H9 (cell line): Measurements from ENCODE around the gene NRXN2. TPM values are rescaled to one million over a fixed set of nuclear protein-coding genes. Genes with fewer than 3 reads are reported as not detected.

Experiments
- DNase-seq: peaks from one replicate; pipeline ENCODE4 v3.0.0-alpha.2; 2017
- H2AFZ ChIP-seq: one replicate; pipeline ENCODE4 v1.6.1; 2013; ENCODE audit warnings: mild to moderate bottlenecking, low read length, control low read depth, moderate library complexity
- H2AK5ac ChIP-seq: 2 replicates; pipeline ENCODE4 v1.6.1; 2013; ENCODE audit warnings: low read length, control low read depth, mixed read lengths; ENCODE audit not compliant: insufficient read length
- H2BK120ac ChIP-seq: one replicate; pipeline ENCODE4 v1.6.1; 2013; ENCODE audit warnings: low read depth, mild to moderate bottlenecking, low read length, control low read depth, inconsistent platforms; ENCODE audit not compliant: poor library complexity, severe bottlenecking
- H2BK12ac ChIP-seq: 2 replicates; pipeline ENCODE4 v1.6.1; 2013; ENCODE audit warnings: low read length, control low read depth, mixed read lengths, low read depth; ENCODE audit not compliant: insufficient read length
- H2BK15ac ChIP-seq: 2 replicates; pipeline ENCODE4 v1.6.1; 2013; ENCODE audit warnings: low read depth, low read length, control low read depth
- H2BK20ac ChIP-seq: one replicate; pipeline ENCODE4 v1.6.1; 2013; ENCODE audit warnings: low read depth, mild to moderate bottlenecking, low read length, control low read depth, inconsistent platforms; ENCODE audit not compliant: poor library complexity, severe bottlenecking
- H2BK5ac ChIP-seq: 2 replicates; pipeline ENCODE4 v1.6.1; 2013; ENCODE audit warnings: low read length, control low read depth, mixed read lengths; ENCODE audit not compliant: insufficient read length
- H3K14ac ChIP-seq: 2 replicates; pipeline ENCODE4 v1.6.1; 2013; ENCODE audit warnings: low read length, control low read depth; ENCODE audit not compliant: insufficient read depth
- H3K18ac ChIP-seq: 2 replicates; pipeline ENCODE4 v1.6.1; 2013; ENCODE audit warnings: low read depth, mild to moderate bottlenecking, mixed read lengths, low read length, control low read depth; ENCODE audit not compliant: insufficient read length
- H3K23ac ChIP-seq: 2 replicates; pipeline ENCODE4 v1.6.1; 2013; ENCODE audit warnings: low read length, control low read depth, mixed read lengths, low read depth; ENCODE audit not compliant: insufficient read length
- H3K23me2 ChIP-seq: 2 replicates; pipeline ENCODE4 v1.6.1; 2013; ENCODE audit warnings: low read depth, mild to moderate bottlenecking, mixed read lengths, low read length, control low read depth; ENCODE audit not compliant: insufficient read length, poor library complexity, severe bottlenecking
- H3K27ac ChIP-seq: 2 replicates; pipeline ENCODE4 v1.5.1; 2013; ENCODE audit warnings: low read length, control low read depth, mixed read lengths, low read depth; ENCODE audit not compliant: insufficient read length
- H3K27me3 ChIP-seq: 2 replicates; pipeline ENCODE4 v1.6.1; 2013; ENCODE audit warnings: low read length, control low read depth, inconsistent platforms; ENCODE audit not compliant: insufficient read depth
- H3K4ac ChIP-seq: 2 replicates; pipeline ENCODE4 v1.6.1; 2013; ENCODE audit warnings: low read depth, mild to moderate bottlenecking, control low read depth, inconsistent platforms, low read length, moderate library complexity
- H3K4me1 ChIP-seq: 2 replicates; pipeline ENCODE4 v1.6.1; 2013; ENCODE audit warnings: low read length, control low read depth, inconsistent platforms; ENCODE audit not compliant: insufficient read depth
- H3K4me2 ChIP-seq: 2 replicates; pipeline ENCODE4 v1.6.1; 2013; ENCODE audit warnings: low read length, control low read depth, mixed read lengths; ENCODE audit not compliant: insufficient read length, insufficient read depth
- H3K56ac ChIP-seq: 2 replicates; pipeline ENCODE4 v1.6.1; 2013; ENCODE audit warnings: low read depth, mild to moderate bottlenecking, mixed read lengths, low read length, control low read depth; ENCODE audit not compliant: insufficient read length
- H3K79me1 ChIP-seq: 2 replicates; pipeline ENCODE4 v1.6.1; 2013; ENCODE audit warnings: low read depth, mild to moderate bottlenecking, moderate library complexity, low read length, control low read depth, inconsistent platforms; ENCODE audit not compliant: insufficient read depth, poor library complexity, severe bottlenecking
- H3K79me2 ChIP-seq: 2 replicates; pipeline ENCODE4 v1.6.1; 2013; ENCODE audit warnings: low read length, control low read depth, inconsistent platforms; ENCODE audit not compliant: insufficient read depth
- H3K9ac ChIP-seq: 2 replicates; pipeline ENCODE4 v1.6.1; 2013; ENCODE audit warnings: low read length, control low read depth, mixed read lengths; ENCODE audit not compliant: insufficient read length; ENCODE audit errors: extremely low read depth
- H3K9me3 ChIP-seq: one replicate; pipeline ENCODE4 v1.6.1; 2013; ENCODE audit warnings: low read depth, low read length, inconsistent platforms; ENCODE audit not compliant: control insufficient read depth
- H3T11ph ChIP-seq: one replicate; pipeline ENCODE4 v1.6.1; 2013; ENCODE audit warnings: mild to moderate bottlenecking, low read length, control low read depth, inconsistent platforms
- H4K20me1 ChIP-seq: one replicate; pipeline ENCODE4 v1.6.1; 2013; ENCODE audit not compliant: control insufficient read depth, insufficient read length, insufficient read depth
- H4K5ac ChIP-seq: 2 replicates; pipeline ENCODE4 v1.6.1; 2013; ENCODE audit warnings: low read depth, mild to moderate bottlenecking, mixed read lengths, low read length, control low read depth; ENCODE audit not compliant: insufficient read length
- H4K8ac ChIP-seq: replicated peaks from 2 replicates; pipeline ENCODE4 v1.6.1; 2013; ENCODE audit warnings: low read length, control low read depth, mixed read lengths, low read depth; ENCODE audit not compliant: insufficient read length
- H4K91ac ChIP-seq: 2 replicates; pipeline ENCODE4 v1.6.1; 2013; ENCODE audit warnings: low read depth, mild to moderate bottlenecking, moderate library complexity, mixed read lengths, low read length, control low read depth; ENCODE audit not compliant: insufficient read length
- H3K27ac Mint-ChIP-seq, 3 experiments: 2 replicates in 2 of 3; 3 replicates in 1 of 3; pipeline ENCODE4 v1.8.0; 2020 to 2021; ENCODE audit warnings: mixed read lengths in 3 of 3, mild to moderate bottlenecking in 1 of 3, moderate library complexity in 1 of 3
- H3K27me3 Mint-ChIP-seq: 2 replicates; pipeline ENCODE4 v1.8.0; 2021; ENCODE audit warnings: low read depth, mild to moderate bottlenecking, moderate library complexity, mixed read lengths
- H3K36me3 Mint-ChIP-seq, 3 experiments: 2 replicates in 2 of 3; 3 replicates in 1 of 3; pipeline ENCODE4 v1.8.0; 2020 to 2021; ENCODE audit warnings: low read depth in 3 of 3, mixed read lengths in 3 of 3; ENCODE audit not compliant: insufficient read depth in 1 of 3
- H3K4me1 Mint-ChIP-seq, 2 experiments: 2 replicates each; pipeline ENCODE4 v1.8.0; 2020; ENCODE audit warnings: mixed read lengths in 2 of 2
- H3K4me3 Mint-ChIP-seq, 2 experiments: 2 replicates in 1 of 2; 3 replicates in 1 of 2; pipeline ENCODE4 v1.8.0; 2020 to 2021; ENCODE audit warnings: mild to moderate bottlenecking in 2 of 2, mixed read lengths in 2 of 2, moderate library complexity in 1 of 2
- H3K9me3 Mint-ChIP-seq, 2 experiments: 2 replicates in 1 of 2; 3 replicates in 1 of 2; pipeline ENCODE4 v1.8.0; 2020; ENCODE audit warnings: mild to moderate bottlenecking in 2 of 2, mixed read lengths in 2 of 2, moderate library complexity in 1 of 2
- WGBS: extraction: QIAGEN DNeasy Blood & Tissue Kit; methylation state at CpG from one replicate; pipeline ENCODE4 v1.1.7; 2013; ENCODE audit warnings: missing lambda C conversion rate, low lambda C conversion rate, mixed read lengths; ENCODE audit not compliant: insufficient read length; ENCODE audit errors: extremely low coverage; 5-methylcytosine and 5-hydroxymethylcytosine counted together
- total RNA-seq: library from RNA; stranded (reverse); gene quantifications from 2 replicates; pipeline ENCODE4 v1.2.1, GENCODE V29; 2021
- TF ChIP-seq, protein P1 (sequence below): fragments of 200-600 bp; sonication (generic); conservative IDR thresholded peaks from 3 replicates; pipeline ENCODE4 v1.8.0; 2021; ENCODE audit warnings: antibody characterized with exemption, mild to moderate bottlenecking

NRXN2 gene
- total RNA-seq, 1 experiment from 2014 or later, result 3.9 TPM

DNA sequence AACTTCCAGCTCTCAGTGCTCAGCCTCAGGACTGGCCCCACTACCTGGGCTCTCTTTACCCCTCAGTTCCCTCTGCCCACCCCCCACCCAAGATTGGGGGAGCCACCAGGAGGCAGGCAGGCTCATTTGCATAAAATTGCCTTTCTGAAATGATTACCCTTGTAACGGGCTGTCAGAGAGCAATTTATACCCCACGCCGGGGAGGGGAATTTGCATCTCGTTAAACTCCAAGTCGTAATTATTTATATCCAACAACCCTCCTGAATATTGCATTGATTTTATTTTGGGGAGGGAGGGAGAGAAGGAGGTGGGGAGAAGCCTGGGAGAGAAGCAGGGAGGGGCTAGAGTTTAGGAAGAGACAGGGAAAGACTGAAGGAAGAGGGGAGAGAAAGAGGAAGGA lies 8.3 kb downstream of the NRXN2 start:
- peaks cover 92% of the 10 kb centered on the region for H3K27me3 Mint-ChIP-seq
- no peaks in the 10 kb centered on the region for H3K36me3 Mint-ChIP-seq
- peaks cover 6% of the 10 kb centered on the region for H3K23me2 ChIP-seq
- no peak overlapping the region for H2BK12ac ChIP-seq
- H3K4me1 Mint-ChIP-seq, result peaks cover 20 to 61% of the 10 kb centered on the region in 2 experiments
- no peaks in the 10 kb centered on the region; a peak in 2 of 5 replicates for H3K9me3 Mint-ChIP-seq
- H2BK20ac ChIP-seq, result no peak overlapping the region
- no peaks in the 10 kb centered on the region for H3K79me1 ChIP-seq
- H3T11ph ChIP-seq, result no peak overlapping the region
- DNase-seq, result no peak
- H3K27ac ChIP-seq, result no peak overlapping the region
- no peak overlapping the region for H4K8ac ChIP-seq
- H2BK15ac ChIP-seq, result no peak overlapping the region
- H4K91ac ChIP-seq, result no peak overlapping the region
- no peak overlapping the region for H3K18ac ChIP-seq
- WGBS, result no CpG with 5 or more reads among the region's 5 CpGs
- H2AFZ ChIP-seq, result no peak overlapping the region
- no peak overlapping the region for H3K4me2 ChIP-seq
- H3K27ac Mint-ChIP-seq, result peak overlapping the region in 1 of 3 experiments; percentile 9; a peak in 1 of 7 replicates
- no peak overlapping the region for H4K5ac ChIP-seq
- H2BK120ac ChIP-seq, result no peak overlapping the region
- peaks cover 9% of the 10 kb centered on the region; the same call in 1 of the 2 replicates for H3K27me3 ChIP-seq
- TF ChIP-seq, protein P1, sequence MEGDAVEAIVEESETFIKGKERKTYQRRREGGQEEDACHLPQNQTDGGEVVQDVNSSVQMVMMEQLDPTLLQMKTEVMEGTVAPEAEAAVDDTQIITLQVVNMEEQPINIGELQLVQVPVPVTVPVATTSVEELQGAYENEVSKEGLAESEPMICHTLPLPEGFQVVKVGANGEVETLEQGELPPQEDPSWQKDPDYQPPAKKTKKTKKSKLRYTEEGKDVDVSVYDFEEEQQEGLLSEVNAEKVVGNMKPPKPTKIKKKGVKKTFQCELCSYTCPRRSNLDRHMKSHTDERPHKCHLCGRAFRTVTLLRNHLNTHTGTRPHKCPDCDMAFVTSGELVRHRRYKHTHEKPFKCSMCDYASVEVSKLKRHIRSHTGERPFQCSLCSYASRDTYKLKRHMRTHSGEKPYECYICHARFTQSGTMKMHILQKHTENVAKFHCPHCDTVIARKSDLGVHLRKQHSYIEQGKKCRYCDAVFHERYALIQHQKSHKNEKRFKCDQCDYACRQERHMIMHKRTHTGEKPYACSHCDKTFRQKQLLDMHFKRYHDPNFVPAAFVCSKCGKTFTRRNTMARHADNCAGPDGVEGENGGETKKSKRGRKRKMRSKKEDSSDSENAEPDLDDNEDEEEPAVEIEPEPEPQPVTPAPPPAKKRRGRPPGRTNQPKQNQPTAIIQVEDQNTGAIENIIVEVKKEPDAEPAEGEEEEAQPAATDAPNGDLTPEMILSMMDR, result no peak
- H3K23ac ChIP-seq, result no peak overlapping the region
- H2BK5ac ChIP-seq, result no peak overlapping the region
- H3K79me2 ChIP-seq, result no peaks in the 10 kb centered on the region
- no peak overlapping the region for H3K9ac ChIP-seq
- no peak overlapping the region for H3K14ac ChIP-seq
- no peak overlapping the region for H2AK5ac ChIP-seq
- H3K4me3 Mint-ChIP-seq, result peak overlapping the region in 1 of 2 experiments; percentile 79; a peak in 3 of 5 replicates
- no peaks in the 10 kb centered on the region for H4K20me1 ChIP-seq
- peaks cover 11% of the 10 kb centered on the region; the same call in 1 of the 2 replicates for H3K4me1 ChIP-seq
- no peaks in the 10 kb centered on the region for H3K9me3 ChIP-seq
- H3K56ac ChIP-seq, result no peak overlapping the region
- no peak overlapping the region for H3K4ac ChIP-seq
